Inflammatory macrophage treated with lipopolysaccharide for 1 hour (primary cell): Measurements from ENCODE around the gene MDM2.
"Not testable (repeated sequence)": the region's sequence is repeated elsewhere in the genome, so short reads cannot be mapped to it uniquely, and the experiment has no call there.

ENCODE experiments used
- DNase-seq, 2 donors: peaks; one replicate each; pipeline ENCODE4 v3.0.0-alpha.2; 2020 to 2022

Gene MDM2

GRCh38 chr12:68831751-68832503 is 23.9 kb downstream of the MDM2 start:
- DNase-seq = no peak

- DNase-seq = no peak
Observed at GRCh38 chr12:68832504-68832867, 24.5 kb downstream of the MDM2 start.

GRCh38 chr12:68833508-68833907 is 25.5 kb downstream of the MDM2 start:
- DNase-seq = no peak

- no peak for DNase-seq
Observed at GRCh38 chr12:68835333-68835908, 27.4 kb downstream of the MDM2 start.

GRCh38 chr12:68837215-68837614 is 29.2 kb downstream of the MDM2 start:
- peak in 1 of 2 donors; percentile 47 for DNase-seq

- peak in 1 of 2 donors; percentile 15 for DNase-seq
Observed at GRCh38 chr12:68838046-68838886, 30.3 kb downstream of the MDM2 start.

GRCh38 chr12:68839183-68840147 is 31.5 kb downstream of the MDM2 start:
- no peak for DNase-seq

- DNase-seq = not testable (repeated sequence)
Observed at GRCh38 chr12:68841175-68841574, 33.2 kb downstream of the MDM2 start.

- no peak for DNase-seq
Observed at GRCh38 chr12:68841717-68842116, 33.7 kb downstream of the MDM2 start.

- DNase-seq = no peak
Observed at GRCh38 chr12:68842123-68842522, 34.1 kb downstream of the MDM2 start.

GRCh38 chr12:68842784-68843567 is 35.0 kb downstream of the MDM2 start:
- no peak for DNase-seq

- no peak for DNase-seq
Observed at GRCh38 chr12:68844318-68844745, 36.4 kb downstream of the MDM2 start.

GRCh38 chr12:68844788-68845695 is 37.1 kb downstream of the MDM2 start:
- DNase-seq = no peak

- DNase-seq = no peak
Observed at GRCh38 chr12:68846811-68847210, 38.8 kb downstream of the MDM2 start.

GRCh38 chr12:68850390-68850789 is 42.4 kb downstream of the MDM2 start:
- no peak for DNase-seq

- no peak for DNase-seq
Observed at GRCh38 chr12:68851592-68852306, 43.8 kb downstream of the MDM2 start.

- DNase-seq = no peak
Observed at GRCh38 chr12:68853396-68854077, 45.6 kb downstream of the MDM2 start.

- DNase-seq = no peak
Observed at GRCh38 chr12:68854078-68854468, 46.1 kb downstream of the MDM2 start.

- no peak for DNase-seq
Observed at GRCh38 chr12:68854554-68854953, 46.6 kb downstream of the MDM2 start.
